Mononuclear cell (primary cell): ENCODE measurements around the gene ARHGEF12. TPM values are rescaled to one million over a fixed set of nuclear protein-coding genes. Genes with fewer than 3 reads are reported as not detected.

Experiments
- H3K27me3 ChIP-seq: 2 replicates; pipeline ENCODE4 v1.6.0; 2011; ENCODE audit warnings: low read length, control low read depth; ENCODE audit not compliant: insufficient read depth
- H3K4me1 ChIP-seq: 2 replicates; pipeline ENCODE4 v1.5.1; 2011; ENCODE audit warnings: mild to moderate bottlenecking, low read length, control low read depth; ENCODE audit not compliant: insufficient read depth
- H3K4me3 ChIP-seq: 2 replicates; pipeline ENCODE4 v1.5.1; 2011; ENCODE audit warnings: mild to moderate bottlenecking, low read length, moderate library complexity
- H3K9me3 ChIP-seq: 2 replicates; pipeline ENCODE4 v1.5.1; 2011; ENCODE audit warnings: low read depth, mild to moderate bottlenecking, control low read depth, low read length
- total RNA-seq: library from RNA; depleted of rRNA; stranded (reverse); fragments of >200 nt; gene quantifications from one replicate; pipeline ENCODE4 v1.2.3, GENCODE V29; 2012

Gene ARHGEF12
- total RNA-seq, 1 donor: 12.9 TPM

- no peaks in the 10 kb centered on the region for H3K4me1 ChIP-seq
- H3K4me3 ChIP-seq: no peak overlapping the region
Measured at GRCh38 chr11:120432056-120433018, 96.1 kb downstream of the ARHGEF12 start.

GRCh38 chr11:120441592-120441991 lies 105.4 kb downstream of the ARHGEF12 start:
- no peaks in the 10 kb centered on the region for H3K9me3 ChIP-seq
- H3K4me3 ChIP-seq: no peak overlapping the region
- no peaks in the 10 kb centered on the region for H3K27me3 ChIP-seq
- no peaks in the 10 kb centered on the region for H3K4me1 ChIP-seq

More at GRCh38 chr11:120432056-120433018, 96.1 kb downstream of the ARHGEF12 start:
- no peaks in the 10 kb centered on the region for H3K9me3 ChIP-seq
- H3K27me3 ChIP-seq: no peaks in the 10 kb centered on the region

GRCh38 chr11:120442031-120442430 lies 105.8 kb downstream of the ARHGEF12 start:
- Histone ChIP-seq H3K27me3 (no peaks in the 10 kb centered on the region), H3K4me3 (no peak overlapping the region), H3K4me1 (no peaks in the 10 kb centered on the region), H3K9me3 (no peaks in the 10 kb centered on the region)

- H3K4me3 ChIP-seq: no peak overlapping the region
- no peaks in the 10 kb centered on the region for H3K9me3 ChIP-seq
- no peaks in the 10 kb centered on the region for H3K4me1 ChIP-seq
- no peaks in the 10 kb centered on the region for H3K27me3 ChIP-seq
Measured at GRCh38 chr11:120446802-120447201, 110.6 kb downstream of the ARHGEF12 start.

- Histone ChIP-seq H3K9me3 (no peaks in the 10 kb centered on the region), H3K4me3 (no peak overlapping the region), H3K27me3 (no peaks in the 10 kb centered on the region), H3K4me1 (no peaks in the 10 kb centered on the region)
Measured at GRCh38 chr11:120448240-120448639, 112.0 kb downstream of the ARHGEF12 start.

- H3K9me3 ChIP-seq: no peaks in the 10 kb centered on the region
- H3K4me1 ChIP-seq: no peaks in the 10 kb centered on the region
- no peak overlapping the region for H3K4me3 ChIP-seq
- no peaks in the 10 kb centered on the region for H3K27me3 ChIP-seq
Measured at GRCh38 chr11:120455487-120455886, 119.3 kb downstream of the ARHGEF12 start.

- no peaks in the 10 kb centered on the region for H3K9me3 ChIP-seq
- H3K4me1 ChIP-seq: no peaks in the 10 kb centered on the region
- H3K27me3 ChIP-seq: no peaks in the 10 kb centered on the region
- H3K4me3 ChIP-seq: no peak overlapping the region
Measured at GRCh38 chr11:120457996-120458395, 121.8 kb downstream of the ARHGEF12 start.

- no peaks in the 10 kb centered on the region for H3K27me3 ChIP-seq
- no peak overlapping the region for H3K4me3 ChIP-seq
- H3K9me3 ChIP-seq: no peaks in the 10 kb centered on the region
- H3K4me1 ChIP-seq: no peaks in the 10 kb centered on the region
Measured at GRCh38 chr11:120462825-120463224, 126.6 kb downstream of the ARHGEF12 start.

- H3K27me3 ChIP-seq: no peaks in the 10 kb centered on the region
- no peak overlapping the region for H3K4me3 ChIP-seq
- H3K4me1 ChIP-seq: no peaks in the 10 kb centered on the region
- no peaks in the 10 kb centered on the region for H3K9me3 ChIP-seq
Measured at GRCh38 chr11:120465921-120466534, 129.8 kb downstream of the ARHGEF12 start.

- Histone ChIP-seq H3K4me3 (no peak overlapping the region), H3K27me3 (no peaks in the 10 kb centered on the region), H3K9me3 (no peaks in the 10 kb centered on the region), H3K4me1 (no peaks in the 10 kb centered on the region)
Measured at GRCh38 chr11:120467627-120468026, 131.4 kb downstream of the ARHGEF12 start.

- Histone ChIP-seq H3K9me3 (no peaks in the 10 kb centered on the region), H3K4me1 (no peaks in the 10 kb centered on the region), H3K27me3 (no peaks in the 10 kb centered on the region), H3K4me3 (no peak overlapping the region)
Measured at GRCh38 chr11:120471131-120471530, 134.9 kb downstream of the ARHGEF12 start.

GRCh38 chr11:120471994-120472393 lies 135.8 kb downstream of the ARHGEF12 start:
- no peaks in the 10 kb centered on the region for H3K9me3 ChIP-seq
- H3K27me3 ChIP-seq: no peaks in the 10 kb centered on the region
- H3K4me1 ChIP-seq: no peaks in the 10 kb centered on the region
- no peak overlapping the region for H3K4me3 ChIP-seq

GRCh38 chr11:120473503-120473902 lies 137.3 kb downstream of the ARHGEF12 start:
- no peaks in the 10 kb centered on the region for H3K9me3 ChIP-seq
- H3K4me1 ChIP-seq: no peaks in the 10 kb centered on the region
- H3K27me3 ChIP-seq: no peaks in the 10 kb centered on the region
- no peak overlapping the region for H3K4me3 ChIP-seq

- H3K4me1 ChIP-seq: no peaks in the 10 kb centered on the region
- no peaks in the 10 kb centered on the region for H3K9me3 ChIP-seq
- no peak overlapping the region for H3K4me3 ChIP-seq
- H3K27me3 ChIP-seq: no peaks in the 10 kb centered on the region
Measured at GRCh38 chr11:120482149-120482548, 145.9 kb downstream of the ARHGEF12 start.

GRCh38 chr11:120484722-120485121 lies 148.5 kb downstream of the ARHGEF12 start:
- Histone ChIP-seq H3K4me3 (no peak overlapping the region), H3K9me3 (no peaks in the 10 kb centered on the region), H3K27me3 (no peaks in the 10 kb centered on the region), H3K4me1 (no peaks in the 10 kb centered on the region)
